ENCODE results near the gene RHBDD1.

DNA sequence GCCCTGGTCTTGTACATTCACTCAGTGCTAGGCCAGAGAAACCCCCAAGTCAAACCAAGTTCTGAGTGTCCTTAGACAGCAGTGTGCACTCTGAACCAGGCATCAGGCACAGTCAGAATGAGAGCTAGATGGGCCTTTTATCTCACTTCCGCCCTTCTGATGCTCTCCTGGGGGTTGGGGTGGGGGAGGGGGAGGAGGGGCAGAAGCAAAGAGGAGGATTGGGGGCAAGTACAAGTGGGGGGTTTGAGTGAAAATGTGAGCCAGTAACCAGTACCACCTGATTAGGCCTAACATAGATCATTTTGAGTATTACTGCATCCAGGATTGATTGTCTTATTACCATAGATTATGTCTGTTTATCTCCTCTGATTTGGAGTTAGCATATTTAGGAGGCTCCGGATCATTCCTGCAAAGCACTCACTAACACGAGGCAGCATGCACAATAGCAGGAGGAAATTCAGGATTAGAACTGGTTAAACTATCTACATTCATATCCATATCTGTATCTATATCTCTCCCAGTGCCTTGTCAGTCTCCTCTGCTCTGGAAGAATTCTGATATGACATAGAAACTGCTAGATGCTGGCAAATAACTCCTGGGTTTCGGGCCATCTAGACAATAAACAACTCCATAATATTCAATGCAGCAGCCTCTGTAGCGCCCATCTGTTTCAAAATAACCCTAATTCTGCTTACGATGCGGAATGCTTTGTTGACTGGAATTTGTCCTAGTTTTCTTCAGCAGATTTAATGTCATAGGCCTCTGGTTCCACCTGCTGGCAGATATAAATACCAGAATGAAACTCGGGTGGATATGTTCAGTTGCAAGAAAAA is 149.1 kb downstream of the RHBDD1 start:
- TF ChIP-seq, protein P1, sequence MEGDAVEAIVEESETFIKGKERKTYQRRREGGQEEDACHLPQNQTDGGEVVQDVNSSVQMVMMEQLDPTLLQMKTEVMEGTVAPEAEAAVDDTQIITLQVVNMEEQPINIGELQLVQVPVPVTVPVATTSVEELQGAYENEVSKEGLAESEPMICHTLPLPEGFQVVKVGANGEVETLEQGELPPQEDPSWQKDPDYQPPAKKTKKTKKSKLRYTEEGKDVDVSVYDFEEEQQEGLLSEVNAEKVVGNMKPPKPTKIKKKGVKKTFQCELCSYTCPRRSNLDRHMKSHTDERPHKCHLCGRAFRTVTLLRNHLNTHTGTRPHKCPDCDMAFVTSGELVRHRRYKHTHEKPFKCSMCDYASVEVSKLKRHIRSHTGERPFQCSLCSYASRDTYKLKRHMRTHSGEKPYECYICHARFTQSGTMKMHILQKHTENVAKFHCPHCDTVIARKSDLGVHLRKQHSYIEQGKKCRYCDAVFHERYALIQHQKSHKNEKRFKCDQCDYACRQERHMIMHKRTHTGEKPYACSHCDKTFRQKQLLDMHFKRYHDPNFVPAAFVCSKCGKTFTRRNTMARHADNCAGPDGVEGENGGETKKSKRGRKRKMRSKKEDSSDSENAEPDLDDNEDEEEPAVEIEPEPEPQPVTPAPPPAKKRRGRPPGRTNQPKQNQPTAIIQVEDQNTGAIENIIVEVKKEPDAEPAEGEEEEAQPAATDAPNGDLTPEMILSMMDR (IDR thresholded peaks at IDR 0.05): peak; percentile 65 to 89 (median 67)
- TF ChIP-seq POLR2A (IDR thresholded peaks at IDR 0.05): no peak
